H4 (cell line): Measurements from ENCODE around the gene AJM1. TPM values are rescaled to one million over a fixed set of nuclear protein-coding genes. Genes with fewer than 3 reads are reported as not detected.
"Not testable (repeated sequence)": the region's sequence is repeated elsewhere in the genome, so short reads cannot be mapped to it uniquely, and the experiment has no call there.

Source experiments
- DNase-seq: peaks from one replicate; pipeline ENCODE4 v3.0.0-alpha.2; 2015; ENCODE audit warnings: low spot score
- total RNA-seq: library from RNA; depleted of rRNA; stranded (reverse); fragments of >200 nt; shearing (Covaris generic); gene quantifications from 2 replicates; pipeline ENCODE4 v1.2.3, GENCODE V29; 2014; rRNA removed

Gene AJM1
- 0.06 and 0.21 TPM in 2 replicates for total RNA-seq

DNA sequence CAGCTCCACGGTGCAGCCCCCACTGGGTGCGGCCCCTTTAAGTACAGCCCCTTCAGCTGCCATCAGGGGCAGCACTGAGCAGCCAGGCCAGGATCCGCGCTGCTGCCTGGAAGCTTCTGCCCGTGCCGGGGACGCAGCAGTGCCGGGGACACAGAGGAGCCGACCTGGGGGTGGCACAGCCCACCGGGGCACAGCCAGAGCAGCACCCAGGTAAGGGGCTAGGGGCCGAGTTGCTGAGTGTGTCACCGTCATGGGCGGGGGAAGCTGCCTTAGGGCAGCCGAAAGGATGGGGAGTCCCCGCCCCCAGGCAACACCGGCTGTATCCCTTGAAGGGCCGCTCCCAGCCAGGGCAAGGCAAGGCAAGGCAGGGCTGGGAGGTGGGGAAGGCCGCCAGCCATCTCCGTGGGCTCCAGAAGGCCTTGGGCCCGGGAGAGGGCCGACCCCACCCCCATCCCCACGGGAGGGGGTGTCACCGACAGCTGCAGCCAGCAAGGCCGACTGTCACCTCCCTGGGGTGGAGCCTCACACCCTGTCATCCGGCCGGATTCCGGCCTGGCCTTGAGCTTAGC, at the start of gene AJM1:
TSS of gene AJM1 (plus strand) at position 99 of the 569 bp plus-strand sequence. CDS start 1,937 bp downstream, outside the sequence.
- DNase-seq, result peak; percentile 66

DNA sequence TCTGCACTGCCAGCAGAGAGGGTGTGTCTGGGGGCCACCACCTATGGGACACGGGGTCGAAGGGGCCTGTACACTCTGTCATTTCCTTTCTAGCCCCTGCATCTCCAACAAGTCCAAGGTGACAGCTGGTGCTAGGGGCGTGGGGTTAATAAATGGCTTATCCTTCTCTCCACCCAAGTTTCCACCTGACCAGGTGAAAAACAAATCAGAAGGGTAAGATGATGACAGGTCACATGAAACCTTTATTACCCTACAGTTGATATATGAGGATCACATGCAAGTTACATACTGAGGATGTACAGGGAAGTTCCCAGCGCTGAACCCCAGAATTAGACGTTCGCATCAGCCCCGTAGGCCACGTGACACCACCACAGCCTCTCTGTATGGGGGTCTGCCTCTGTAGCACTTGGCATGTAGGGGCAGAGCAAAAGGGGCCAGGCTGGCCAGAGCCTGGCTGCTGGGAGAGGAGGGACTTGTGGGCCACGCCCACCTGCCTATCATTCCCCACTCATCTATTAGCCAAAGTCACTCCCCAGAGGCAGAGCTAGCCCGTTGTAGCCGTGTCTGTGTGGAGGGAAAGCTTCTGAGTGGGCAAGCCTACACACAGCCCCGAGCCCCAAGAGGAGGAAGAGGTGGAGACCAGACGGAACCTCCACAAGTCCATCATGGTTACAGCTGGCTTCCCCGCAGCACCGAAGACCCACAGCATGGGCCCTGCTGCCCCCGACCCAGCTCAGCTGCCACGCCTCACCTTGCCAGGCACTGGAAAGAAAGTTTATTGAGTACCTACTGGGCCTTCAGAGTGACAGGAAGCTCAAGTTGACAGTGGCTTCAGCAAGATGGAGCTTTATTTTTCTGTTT, 49.0 kb upstream of the AJM1 start:
- DNase-seq, result no peak

DNA sequence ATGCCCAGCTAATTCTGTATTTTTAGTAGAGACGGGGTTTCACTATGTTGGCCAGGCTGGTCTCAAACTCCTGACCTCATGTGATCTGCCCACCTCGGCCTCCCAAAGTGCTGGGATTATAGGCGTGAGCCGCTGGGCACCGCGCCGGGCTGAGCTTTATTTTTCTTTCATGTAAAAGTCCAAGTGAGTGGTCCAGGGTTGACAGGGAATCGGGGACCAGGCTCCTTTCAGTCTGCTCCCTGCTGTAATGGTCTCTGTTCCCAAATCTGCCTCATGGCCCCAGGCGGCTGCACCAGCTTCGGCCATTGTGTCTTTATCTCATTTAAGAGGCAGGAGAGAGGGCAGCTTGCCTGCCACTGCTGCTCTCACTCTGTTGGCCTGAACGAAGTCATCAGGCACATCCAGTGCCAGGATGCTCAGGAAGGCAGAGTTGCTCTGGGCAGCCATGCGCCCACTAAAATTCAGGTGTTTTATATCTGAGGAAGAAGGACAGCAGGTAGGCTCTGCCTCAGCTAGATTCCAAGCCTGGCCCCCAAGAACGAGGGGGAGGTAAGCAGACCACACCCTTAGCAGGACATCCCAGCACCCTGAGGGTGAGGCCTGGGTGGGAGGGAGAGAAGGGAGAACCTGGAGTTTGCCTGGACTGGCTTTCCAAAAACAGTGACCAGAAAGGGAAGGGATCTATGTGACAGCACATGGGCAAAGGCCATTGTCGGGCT, 47.8 kb upstream of the AJM1 start:
- DNase-seq, result no peak

DNA sequence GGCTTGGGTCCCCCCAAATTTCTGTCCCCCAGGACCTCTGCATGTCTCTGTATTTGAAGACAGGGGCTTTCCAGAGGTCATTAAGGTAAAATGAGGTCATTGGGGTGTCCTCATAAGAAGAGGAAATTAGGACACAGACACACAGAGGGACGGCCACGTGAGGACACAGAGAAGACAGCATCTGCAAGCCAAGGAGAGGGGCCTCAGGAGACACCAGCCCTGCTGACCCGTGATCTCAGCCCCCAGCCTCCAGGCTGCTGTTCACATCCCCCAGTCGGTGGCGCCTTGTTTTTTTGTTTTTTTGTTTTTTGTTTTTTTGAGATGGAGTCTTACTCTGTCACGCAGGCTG, 47.3 kb upstream of the AJM1 start:
- DNase-seq, result no peak

DNA sequence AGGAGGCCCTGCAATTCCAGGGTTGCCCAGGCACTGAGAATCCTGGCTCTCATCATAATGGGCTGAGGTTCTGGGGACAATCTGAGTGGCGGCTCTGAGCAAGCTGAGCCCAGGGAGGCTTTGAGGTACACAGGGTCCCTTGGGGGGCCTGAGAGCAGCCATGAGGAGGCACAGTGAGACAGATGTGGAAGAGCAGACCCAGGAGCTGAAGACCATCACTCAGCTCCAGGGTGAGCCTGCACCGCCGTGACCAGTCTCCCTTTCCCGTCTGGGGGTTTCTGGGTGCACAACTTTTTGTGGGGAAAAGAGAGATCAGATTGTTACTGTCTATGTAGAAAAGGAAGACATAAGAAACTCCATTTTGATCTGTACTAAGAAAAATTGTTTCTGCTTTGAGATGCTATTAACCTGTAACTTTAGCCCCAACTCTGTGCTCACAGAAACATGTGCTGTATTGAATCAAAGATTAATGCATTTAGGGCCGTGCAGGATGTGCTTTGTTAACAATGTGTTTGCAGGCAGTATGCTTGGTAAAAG, 46.0 kb upstream of the AJM1 start, which contains the start of gene CCDC183:
TSS of gene CCDC183 (plus strand) at position 101 of the 537 bp plus-strand sequence. CDS start at position 161, 60 bp downstream.
- no peak for DNase-seq

DNA sequence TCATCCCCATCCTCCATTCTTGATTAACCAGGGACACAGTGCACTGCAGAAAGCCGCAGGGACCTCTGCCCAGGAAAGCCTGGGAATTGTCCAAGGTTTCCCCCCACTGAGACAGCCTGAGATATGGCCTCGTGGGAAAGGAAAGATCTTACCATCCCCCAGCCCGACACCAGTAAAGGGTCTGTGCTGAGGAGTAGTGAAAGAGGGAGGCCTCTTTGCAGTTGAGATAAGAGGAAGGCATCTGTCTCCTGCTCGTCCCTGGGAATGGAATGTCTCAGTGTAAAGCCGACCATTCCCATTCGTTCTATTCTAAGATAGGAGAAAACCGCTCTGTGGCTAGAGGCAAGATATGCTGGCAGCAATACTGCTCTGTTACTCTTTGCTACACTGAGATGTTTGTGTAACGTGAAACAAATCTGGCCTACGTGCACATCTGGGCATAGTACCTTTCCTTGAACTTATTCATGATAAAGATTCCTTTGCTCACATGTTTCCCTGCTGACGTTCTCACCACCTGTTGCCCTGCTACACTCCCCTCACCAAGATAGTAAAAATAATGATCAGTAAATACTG, 45.4 kb upstream of the AJM1 start:
- not testable (repeated sequence) for DNase-seq

DNA sequence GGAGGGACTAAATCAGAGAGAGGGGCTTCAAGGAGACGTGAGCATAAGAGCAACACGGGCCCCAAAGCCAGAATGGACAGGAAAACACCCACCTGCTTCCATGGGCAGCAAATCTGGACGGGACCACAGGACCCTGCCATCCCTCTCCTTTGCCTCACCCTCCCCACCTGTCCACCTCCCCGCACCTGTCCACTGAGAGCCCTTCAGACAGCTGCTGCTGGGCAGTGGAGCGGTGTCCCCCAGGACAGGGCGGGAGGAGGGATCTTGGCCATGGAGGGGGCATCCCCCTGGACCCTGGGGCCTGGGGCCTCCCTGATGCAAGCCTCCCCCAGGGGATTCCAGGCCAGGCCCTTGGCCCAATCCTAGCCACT, 43.6 kb upstream of the AJM1 start:
- no peak for DNase-seq

DNA sequence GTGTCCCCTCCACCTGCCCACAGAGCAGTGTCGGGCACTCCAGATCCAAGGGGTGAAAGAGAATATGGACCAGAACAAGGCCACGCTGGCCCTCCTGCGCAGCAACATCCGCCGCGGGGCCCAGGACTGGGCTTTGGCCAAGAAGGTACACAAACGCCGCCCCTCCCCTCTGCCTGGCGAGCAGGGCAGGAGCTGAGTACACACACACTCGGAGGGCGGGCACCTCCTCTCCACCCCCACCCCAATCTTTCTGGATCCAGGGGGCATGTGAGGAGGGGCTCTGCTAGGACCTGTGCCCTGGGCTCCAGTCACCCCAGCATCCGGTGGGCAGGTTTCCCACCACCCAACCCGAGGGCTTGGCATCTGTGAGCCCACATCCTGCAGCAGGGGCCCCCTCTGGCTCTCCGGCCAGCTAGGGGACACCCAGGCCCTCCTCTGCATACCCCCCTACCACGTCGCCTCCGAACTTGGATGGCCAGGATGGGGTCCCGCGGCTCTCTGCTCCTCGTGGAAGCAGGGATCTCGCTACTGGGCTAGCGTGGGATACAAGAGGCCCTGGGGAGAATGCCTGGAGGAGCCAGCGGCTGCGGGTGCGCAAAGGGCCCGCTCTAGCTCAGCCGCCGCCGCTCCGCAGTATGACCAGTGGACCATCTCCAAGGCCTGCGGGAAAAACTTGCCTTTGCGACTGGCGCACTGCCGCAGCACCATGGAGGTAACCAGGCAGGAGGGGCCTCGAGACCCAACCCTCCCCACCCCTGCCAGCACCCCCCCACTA, 43.0 kb upstream of the AJM1 start:
- no peak for DNase-seq

DNA sequence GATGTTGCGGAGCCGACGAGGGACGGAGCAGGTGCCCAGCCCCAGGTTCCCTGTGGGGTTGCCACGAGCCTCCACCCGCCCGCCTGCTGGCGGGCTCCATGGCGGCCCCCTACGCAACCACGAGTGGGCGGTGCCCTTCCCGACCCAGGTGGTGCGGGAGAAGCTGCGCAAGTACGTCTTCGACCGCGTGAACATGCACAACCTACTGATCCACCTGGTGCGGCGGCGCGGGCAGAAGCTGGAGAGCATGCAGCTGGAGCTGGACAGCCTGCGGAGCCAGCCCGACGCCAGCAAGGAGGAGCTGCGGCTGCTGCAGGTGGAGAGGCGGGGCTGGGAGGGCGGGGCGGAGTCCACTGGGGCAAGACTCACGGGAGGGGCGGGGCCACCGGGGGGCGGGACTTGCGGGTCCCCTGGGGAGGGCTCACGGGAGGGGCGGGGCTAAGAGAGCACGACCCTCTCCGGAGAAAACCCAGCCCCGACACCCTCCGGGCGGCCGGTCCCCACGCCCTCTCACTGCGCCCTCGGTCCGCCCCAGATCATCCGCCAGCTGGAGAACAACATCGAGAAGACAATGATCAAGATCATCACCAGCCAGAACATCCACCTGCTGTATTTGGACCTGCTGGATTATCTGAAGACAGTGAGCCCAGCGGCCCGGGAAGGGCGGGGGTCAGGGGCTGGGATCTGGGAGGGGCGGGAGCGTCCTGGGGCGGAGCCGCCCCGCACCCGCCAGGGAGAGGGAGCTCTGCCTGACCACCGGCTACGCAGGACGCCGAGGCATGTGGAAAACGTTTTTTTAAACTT, 42.2 kb upstream of the AJM1 start:
- DNase-seq, result peak; percentile 72

DNA sequence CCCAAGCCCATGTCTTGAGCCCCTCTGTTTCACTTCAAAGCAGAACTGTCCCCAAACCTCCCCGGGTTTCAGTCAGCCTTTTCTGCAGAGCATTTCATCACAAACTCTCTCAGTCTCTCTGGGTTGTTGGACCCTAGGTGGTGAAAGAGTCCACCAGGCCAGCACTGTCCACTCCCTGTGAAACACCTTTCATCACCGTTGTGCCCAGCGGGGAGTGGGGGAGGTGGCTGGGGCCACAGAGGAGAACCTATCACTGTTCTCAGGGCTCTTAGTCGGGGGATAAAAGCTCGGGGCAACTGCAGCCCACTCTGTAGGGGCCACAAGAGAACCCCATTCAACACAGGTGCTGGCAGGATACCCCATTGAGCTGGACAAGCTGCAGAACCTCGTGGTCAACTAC, 40.0 kb upstream of the AJM1 start:
- no peak for DNase-seq

DNA sequence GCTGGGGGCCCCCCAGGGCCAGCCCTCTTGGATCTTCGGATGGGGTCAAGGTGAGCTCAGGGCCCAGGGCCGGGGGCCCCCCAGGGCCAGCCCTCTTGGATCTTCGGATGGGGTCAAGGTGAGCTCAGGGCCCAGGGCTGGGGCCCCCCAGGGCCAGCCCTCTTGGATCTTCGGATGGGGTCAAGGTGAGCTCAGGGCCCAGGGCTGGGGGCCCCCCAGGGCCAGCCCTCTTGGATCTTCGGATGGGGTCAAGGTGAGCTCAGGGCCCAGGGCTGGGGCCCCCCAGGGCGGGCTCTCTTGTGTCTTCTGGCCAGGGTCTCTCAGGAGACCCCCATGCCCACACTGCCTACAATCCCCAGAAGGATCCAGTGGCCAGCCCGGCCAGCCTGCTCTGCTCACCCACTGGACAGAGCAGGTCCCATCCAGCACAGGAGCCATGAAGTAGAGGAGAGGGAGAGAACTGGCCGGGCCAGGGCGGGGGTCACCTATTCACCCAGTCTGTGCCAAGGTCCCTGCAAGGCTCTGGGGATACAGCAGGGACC, 39.2 kb upstream of the AJM1 start:
- not testable (repeated sequence) for DNase-seq

DNA sequence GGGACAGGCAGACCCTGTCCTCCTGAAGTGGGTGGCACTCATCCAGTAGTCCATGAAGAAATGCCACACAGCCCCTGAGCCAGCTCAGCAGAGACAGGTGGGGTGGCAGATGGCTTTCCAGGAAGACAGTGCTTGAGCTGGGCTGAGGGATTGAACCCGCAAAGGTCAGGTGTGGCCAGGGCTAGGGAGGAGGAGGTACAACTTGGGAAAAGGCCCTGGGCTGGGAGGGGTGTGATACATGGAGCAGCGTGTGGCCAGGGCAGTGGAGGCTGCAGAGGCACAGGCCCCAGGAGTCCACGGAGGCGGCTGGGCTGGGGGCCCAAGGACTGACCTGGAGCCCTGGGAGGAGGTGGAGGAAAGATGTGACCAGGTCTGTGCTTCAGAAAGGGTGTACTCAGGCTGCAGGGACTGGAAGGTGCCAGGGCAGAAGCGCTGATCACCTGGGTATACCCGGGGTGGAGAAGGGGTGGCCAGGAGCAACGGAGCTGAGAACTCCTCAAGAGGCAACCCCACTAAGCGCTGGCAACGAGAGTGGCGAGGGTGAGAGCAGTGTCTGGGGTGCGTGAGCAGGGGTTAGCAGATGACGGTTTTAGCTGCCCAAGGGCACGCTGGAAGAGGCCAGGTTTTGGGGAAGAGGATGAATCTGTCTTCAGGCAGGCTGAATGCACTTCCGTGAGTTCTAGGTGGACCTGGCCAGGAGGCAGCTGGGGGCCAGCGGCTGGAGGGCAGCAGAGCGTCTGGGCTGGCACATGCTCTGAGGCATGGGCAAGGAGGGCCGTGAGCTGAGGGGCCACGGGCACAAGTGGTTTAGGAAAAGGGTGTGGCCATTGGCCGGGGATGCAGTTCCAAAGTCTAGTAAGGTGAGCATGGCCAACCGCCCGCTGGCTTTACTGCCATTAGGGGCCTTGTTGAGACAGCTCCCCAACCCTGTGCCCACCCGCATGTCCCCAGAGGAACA, 38.4 kb upstream of the AJM1 start:
- no peak for DNase-seq

DNA sequence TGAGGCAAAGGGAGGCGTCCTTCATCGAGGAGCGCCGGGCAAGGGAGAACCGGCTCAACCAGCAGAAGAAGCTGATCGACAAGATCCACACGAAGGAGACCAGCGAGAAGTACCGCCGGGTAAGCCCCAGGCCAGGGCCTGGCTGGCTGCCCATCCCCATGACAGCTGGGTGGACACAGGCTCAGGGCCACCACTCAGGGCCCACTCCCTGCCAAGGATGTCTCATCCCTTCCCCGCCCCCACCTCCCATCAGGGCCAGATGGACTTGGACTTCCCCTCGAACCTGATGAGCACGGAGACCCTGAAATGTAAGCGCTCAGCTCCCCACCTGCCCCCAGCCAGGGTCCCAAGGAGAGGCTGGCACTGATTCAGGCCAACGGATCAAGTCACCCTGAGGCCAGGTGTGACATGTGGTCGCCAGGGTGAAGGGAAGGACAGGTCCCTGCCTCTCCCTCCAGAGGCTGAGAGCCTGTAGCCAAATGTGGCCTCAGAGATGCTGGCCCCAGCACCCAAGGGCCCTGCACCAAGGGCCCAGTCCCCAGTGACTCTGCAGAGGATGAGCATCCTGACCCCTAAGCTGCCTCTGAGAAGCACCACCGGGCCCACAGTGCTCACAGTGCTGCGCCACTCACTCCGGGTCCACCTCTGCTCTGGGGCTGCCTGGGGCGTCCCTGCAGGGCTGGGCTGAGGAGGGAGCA, 37.6 kb upstream of the AJM1 start:
- no peak for DNase-seq

DNA sequence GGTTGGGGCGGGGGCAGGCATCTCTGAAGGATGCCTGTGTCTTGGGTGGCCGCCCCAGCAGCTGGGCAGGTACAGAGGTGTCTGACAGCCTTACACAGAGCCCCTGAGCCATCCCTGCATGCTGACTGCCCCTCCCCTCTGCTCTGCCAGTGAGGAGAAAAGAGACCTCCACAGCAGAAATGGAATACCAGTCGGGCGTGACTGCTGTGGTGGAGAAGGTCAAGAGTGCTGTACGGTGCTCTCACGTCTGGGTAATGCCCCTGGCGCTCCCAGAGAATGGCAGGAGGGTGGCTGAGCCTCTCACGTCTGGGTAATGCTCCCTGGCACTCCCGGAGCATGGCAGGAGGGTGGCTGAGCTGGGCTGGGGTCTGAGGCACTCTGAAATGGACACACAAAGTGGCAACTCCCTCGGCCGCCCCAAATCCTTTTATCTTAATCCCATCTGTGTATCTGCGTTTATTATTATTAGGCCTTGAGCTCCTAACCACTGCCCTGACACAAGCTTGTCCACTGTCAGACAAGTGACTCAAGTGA, 37.0 kb upstream of the AJM1 start:
- DNase-seq, result no peak

DNA sequence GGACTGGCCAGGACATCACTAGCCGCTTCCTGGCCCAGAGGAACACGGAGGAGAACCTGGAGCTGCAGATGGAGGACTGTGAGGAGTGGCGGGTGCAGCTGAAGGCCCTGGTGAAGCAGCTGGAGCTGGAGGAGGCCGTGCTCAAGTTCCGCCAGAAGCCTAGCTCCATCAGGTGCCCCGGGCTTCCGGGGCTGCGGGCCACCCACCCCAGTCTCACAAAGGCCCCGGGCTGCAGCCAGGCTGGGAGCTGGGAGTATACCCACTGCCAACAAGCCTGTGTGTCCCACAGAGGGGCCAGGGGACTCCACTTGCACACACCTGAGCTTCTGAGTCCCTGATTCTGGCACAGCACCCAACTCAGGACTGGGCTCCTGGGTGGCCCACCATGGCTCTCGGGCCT, 36.2 kb upstream of the AJM1 start:
- no peak for DNase-seq

DNA sequence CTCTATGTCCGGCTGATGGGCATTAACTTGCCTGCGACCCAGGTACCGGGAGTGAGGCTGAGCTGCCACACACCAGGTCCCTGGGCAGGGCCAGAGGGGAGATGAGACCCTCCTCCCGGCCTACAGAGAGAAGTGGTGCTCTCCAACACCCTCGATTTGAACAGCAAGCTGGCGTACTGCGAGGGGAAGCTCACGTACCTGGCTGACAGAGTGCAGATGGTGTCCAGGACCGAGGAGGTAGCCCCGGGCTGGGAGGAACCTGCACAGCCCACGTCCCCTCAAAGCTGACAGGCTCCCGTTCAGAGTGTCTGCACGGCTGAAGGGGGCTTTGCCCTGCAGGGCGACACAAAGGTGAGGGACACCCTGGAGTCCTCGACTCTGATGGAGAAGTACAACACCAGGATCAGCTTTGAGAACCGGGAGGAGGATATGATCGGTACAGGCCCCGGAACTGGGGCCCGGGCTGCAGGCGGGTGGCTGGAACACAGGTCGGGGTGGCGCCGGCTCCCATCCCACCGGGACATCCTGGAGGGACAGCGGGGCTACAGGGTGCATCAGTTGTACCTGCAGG, 35.6 kb upstream of the AJM1 start:
- DNase-seq, result no peak

DNA sequence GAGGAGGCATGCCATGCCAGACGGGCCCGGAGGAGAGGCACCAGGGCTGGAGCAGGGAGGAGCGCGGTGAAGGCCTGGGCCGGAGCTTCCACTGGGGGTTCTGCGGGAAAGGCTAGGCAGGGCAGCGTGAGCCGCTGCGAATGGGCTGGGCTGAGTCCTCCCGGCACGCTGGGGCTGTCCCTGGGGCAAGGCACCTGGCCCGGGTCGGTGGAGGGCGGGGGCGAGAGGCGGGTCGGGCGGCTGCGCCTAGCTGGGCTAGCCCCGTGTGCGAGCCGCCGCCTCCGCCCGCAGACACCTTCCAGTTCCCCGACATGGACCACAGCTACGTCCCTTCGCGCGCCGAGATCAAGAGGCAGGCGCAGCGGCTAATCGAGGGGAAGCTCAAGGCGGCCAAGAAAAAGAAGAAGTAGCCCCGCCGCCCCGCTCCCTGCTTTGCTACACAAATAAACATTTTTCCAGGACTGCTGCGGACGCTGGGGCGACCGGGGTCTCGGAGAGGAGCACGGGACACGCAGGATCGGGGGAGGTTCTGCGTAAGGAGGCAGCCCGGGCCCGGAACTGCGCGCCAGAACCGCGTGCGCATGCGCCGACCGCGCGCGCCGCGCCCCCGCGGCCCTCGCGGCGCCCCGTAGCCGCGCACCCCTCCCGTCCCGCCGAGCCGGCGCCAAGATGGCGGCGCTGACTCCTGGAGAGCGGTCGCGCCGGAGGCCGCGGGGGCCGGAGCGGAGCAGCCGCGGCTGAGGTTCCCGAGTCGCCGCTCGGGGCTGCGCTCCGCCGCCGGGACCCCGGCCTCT, 34.8 kb upstream of the AJM1 start, which contains the start of gene RABL6:
TSS of gene RABL6 (plus strand) at position 668 of the 794 bp plus-strand sequence. CDS start 249 bp downstream, outside the sequence.
- peak; percentile 41 for DNase-seq
